ENCODE measurements around the gene SOCS7.

SOCS7 gene

GRCh38 chr17:38336838-38337237 is 14.8 kb upstream of the SOCS7 start:
- H3K27me3 ChIP-seq (ENCODE audit: control insufficient read depth in 5 of 5, insufficient read depth in 4 of 5, low read length in 5 of 5) = peaks cover 8 to 37% (median 20%) of the 10 kb centered on the region in 5 donors
- H3K36me3 ChIP-seq (ENCODE audit: control insufficient read depth in 5 of 5, insufficient read depth in 5 of 5, low read length in 5 of 5) = no peaks in the 10 kb centered on the region
- H3K9me3 ChIP-seq (ENCODE audit: control insufficient read depth in 5 of 5, low read length in 5 of 5) = no peaks in the 10 kb centered on the region
- no peak overlapping the region for H3K4me3 ChIP-seq (ENCODE audit: low read depth in 1 of 5, low read length in 5 of 5)
- H3K4me1 ChIP-seq (ENCODE audit: control insufficient read depth in 5 of 5, insufficient read depth in 5 of 5, low read length in 5 of 5) = peaks cover 0 to 5% (median 0%) of the 10 kb centered on the region in 5 donors
- no peak overlapping the region for H3K9ac ChIP-seq (ENCODE audit: low read length in 5 of 5)
- H3K27ac ChIP-seq (ENCODE audit: low read depth, low read length) = no peak overlapping the region

- no peak overlapping the region for H3K27ac ChIP-seq (ENCODE audit: low read depth, low read length)
- H3K4me1 ChIP-seq (ENCODE audit: control insufficient read depth in 5 of 5, insufficient read depth in 5 of 5, low read length in 5 of 5) = peaks cover 0 to 5% (median 0%) of the 10 kb centered on the region in 5 donors
- H3K36me3 ChIP-seq (ENCODE audit: control insufficient read depth in 5 of 5, insufficient read depth in 5 of 5, low read length in 5 of 5) = no peaks in the 10 kb centered on the region
- no peak overlapping the region for H3K9ac ChIP-seq (ENCODE audit: low read length in 5 of 5)
- H3K27me3 ChIP-seq (ENCODE audit: control insufficient read depth in 5 of 5, insufficient read depth in 4 of 5, low read length in 5 of 5) = peaks cover 8 to 29% (median 17%) of the 10 kb centered on the region in 5 donors
- H3K4me3 ChIP-seq (ENCODE audit: low read depth in 1 of 5, low read length in 5 of 5) = no peak overlapping the region
- no peaks in the 10 kb centered on the region for H3K9me3 ChIP-seq (ENCODE audit: control insufficient read depth in 5 of 5, low read length in 5 of 5)
Observed at GRCh38 chr17:38338053-38338452, 13.6 kb upstream of the SOCS7 start.

GRCh38 chr17:38338535-38338934 is 13.1 kb upstream of the SOCS7 start:
- no peak overlapping the region for H3K9ac ChIP-seq (ENCODE audit: low read length in 5 of 5)
- peaks cover 0 to 5% (median 0%) of the 10 kb centered on the region in 5 donors for H3K4me1 ChIP-seq (ENCODE audit: control insufficient read depth in 5 of 5, insufficient read depth in 5 of 5, low read length in 5 of 5)
- H3K4me3 ChIP-seq (ENCODE audit: low read depth in 1 of 5, low read length in 5 of 5) = no peak overlapping the region
- no peaks in the 10 kb centered on the region for H3K9me3 ChIP-seq (ENCODE audit: control insufficient read depth in 5 of 5, low read length in 5 of 5)
- H3K27ac ChIP-seq (ENCODE audit: low read depth, low read length) = no peak overlapping the region
- H3K36me3 ChIP-seq (ENCODE audit: control insufficient read depth in 5 of 5, insufficient read depth in 5 of 5, low read length in 5 of 5) = no peaks in the 10 kb centered on the region
- H3K27me3 ChIP-seq (ENCODE audit: control insufficient read depth in 5 of 5, insufficient read depth in 4 of 5, low read length in 5 of 5) = peaks cover 10 to 28% (median 14%) of the 10 kb centered on the region in 5 donors

GRCh38 chr17:38339891-38340290 is 11.8 kb upstream of the SOCS7 start:
- no peaks in the 10 kb centered on the region for H3K9me3 ChIP-seq (ENCODE audit: control insufficient read depth in 5 of 5, low read length in 5 of 5)
- peaks cover 0 to 5% (median 0%) of the 10 kb centered on the region in 5 donors for H3K4me1 ChIP-seq (ENCODE audit: control insufficient read depth in 5 of 5, insufficient read depth in 5 of 5, low read length in 5 of 5)
- H3K27ac ChIP-seq (ENCODE audit: low read depth, low read length) = no peak overlapping the region
- H3K27me3 ChIP-seq (ENCODE audit: control insufficient read depth in 5 of 5, insufficient read depth in 4 of 5, low read length in 5 of 5) = peaks cover 9 to 22% (median 11%) of the 10 kb centered on the region in 5 donors
- H3K4me3 ChIP-seq (ENCODE audit: low read depth in 1 of 5, low read length in 5 of 5) = no peak overlapping the region
- H3K9ac ChIP-seq (ENCODE audit: low read length in 5 of 5) = no peak overlapping the region
- H3K36me3 ChIP-seq (ENCODE audit: control insufficient read depth in 5 of 5, insufficient read depth in 5 of 5, low read length in 5 of 5) = no peaks in the 10 kb centered on the region

GRCh38 chr17:38341035-38341721 is 10.5 kb upstream of the SOCS7 start:
- H3K4me1 ChIP-seq (ENCODE audit: control insufficient read depth in 5 of 5, insufficient read depth in 5 of 5, low read length in 5 of 5) = peaks cover 0 to 5% (median 0%) of the 10 kb centered on the region in 5 donors
- peaks cover 9 to 16% (median 11%) of the 10 kb centered on the region in 5 donors for H3K27me3 ChIP-seq (ENCODE audit: control insufficient read depth in 5 of 5, insufficient read depth in 4 of 5, low read length in 5 of 5)
- H3K9ac ChIP-seq (ENCODE audit: low read length in 5 of 5) = no peak overlapping the region
- no peak overlapping the region for H3K4me3 ChIP-seq (ENCODE audit: low read depth in 1 of 5, low read length in 5 of 5)
- H3K36me3 ChIP-seq (ENCODE audit: control insufficient read depth in 5 of 5, insufficient read depth in 5 of 5, low read length in 5 of 5) = no peaks in the 10 kb centered on the region
- no peak overlapping the region for H3K27ac ChIP-seq (ENCODE audit: low read depth, low read length)
- no peaks in the 10 kb centered on the region for H3K9me3 ChIP-seq (ENCODE audit: control insufficient read depth in 5 of 5, low read length in 5 of 5)

- Histone ChIP-seq H3K4me3 (ENCODE audit: low read depth in 1 of 5, low read length in 5 of 5) (no peak overlapping the region), H3K27ac (ENCODE audit: low read depth, low read length) (no peak overlapping the region), H3K9me3 (ENCODE audit: control insufficient read depth in 5 of 5, low read length in 5 of 5) (no peaks in the 10 kb centered on the region), H3K36me3 (ENCODE audit: control insufficient read depth in 5 of 5, insufficient read depth in 5 of 5, low read length in 5 of 5) (no peaks in the 10 kb centered on the region), H3K4me1 (ENCODE audit: control insufficient read depth in 5 of 5, insufficient read depth in 5 of 5, low read length in 5 of 5) (peaks cover 0 to 5% (median 0%) of the 10 kb centered on the region in 5 donors), H3K9ac (ENCODE audit: low read length in 5 of 5) (no peak overlapping the region), H3K27me3 (ENCODE audit: control insufficient read depth in 5 of 5, insufficient read depth in 4 of 5, low read length in 5 of 5) (peaks cover 8 to 14% (median 9%) of the 10 kb centered on the region in 5 donors)
Observed at GRCh38 chr17:38342886-38343607, 8.6 kb upstream of the SOCS7 start.

- no peaks in the 10 kb centered on the region for H3K36me3 ChIP-seq (ENCODE audit: control insufficient read depth in 5 of 5, insufficient read depth in 5 of 5, low read length in 5 of 5)
- no peak within 1 kb of the TSS for H3K4me3 ChIP-seq (ENCODE audit: low read depth in 1 of 5, low read length in 5 of 5)
- H3K4me1 ChIP-seq (ENCODE audit: control insufficient read depth in 5 of 5, insufficient read depth in 5 of 5, low read length in 5 of 5) = peaks cover 0 to 5% (median 0%) of the 10 kb centered on the region in 5 donors
- no peak within 1 kb of the TSS for H3K9ac ChIP-seq (ENCODE audit: low read length in 5 of 5)
- H3K9me3 ChIP-seq (ENCODE audit: control insufficient read depth in 5 of 5, low read length in 5 of 5) = no peaks in the 10 kb centered on the region
- peaks cover 8 to 14% (median 9%) of the 10 kb centered on the region in 5 donors for H3K27me3 ChIP-seq (ENCODE audit: control insufficient read depth in 5 of 5, insufficient read depth in 4 of 5, low read length in 5 of 5)
- H3K27ac ChIP-seq (ENCODE audit: low read depth, low read length) = no peak within 1 kb of the TSS
Observed at GRCh38 chr17:38343608-38344419, 7.8 kb upstream of the SOCS7 start, which contains the start of gene GPR179. GPR179 (minus strand) TSS chr17:38343956; CDS start chr17:38343789, 167 bp downstream.

GRCh38 chr17:38344420-38344745 is 7.3 kb upstream of the SOCS7 start:
- Histone ChIP-seq H3K36me3 (ENCODE audit: control insufficient read depth in 5 of 5, insufficient read depth in 5 of 5, low read length in 5 of 5) (no peaks in the 10 kb centered on the region), H3K4me1 (ENCODE audit: control insufficient read depth in 5 of 5, insufficient read depth in 5 of 5, low read length in 5 of 5) (peaks cover 0 to 6% (median 2%) of the 10 kb centered on the region in 5 donors), H3K9me3 (ENCODE audit: control insufficient read depth in 5 of 5, low read length in 5 of 5) (no peaks in the 10 kb centered on the region), H3K9ac (ENCODE audit: low read length in 5 of 5) (no peak overlapping the region), H3K4me3 (ENCODE audit: low read depth in 1 of 5, low read length in 5 of 5) (no peak overlapping the region), H3K27ac (ENCODE audit: low read depth, low read length) (no peak overlapping the region), H3K27me3 (ENCODE audit: control insufficient read depth in 5 of 5, insufficient read depth in 4 of 5, low read length in 5 of 5) (peaks cover 8 to 14% (median 9%) of the 10 kb centered on the region in 5 donors)

- H3K36me3 ChIP-seq (ENCODE audit: control insufficient read depth in 5 of 5, insufficient read depth in 5 of 5, low read length in 5 of 5) = no peaks in the 10 kb centered on the region
- no peak overlapping the region for H3K27ac ChIP-seq (ENCODE audit: low read depth, low read length)
- peaks cover 8 to 14% (median 9%) of the 10 kb centered on the region in 5 donors for H3K27me3 ChIP-seq (ENCODE audit: control insufficient read depth in 5 of 5, insufficient read depth in 4 of 5, low read length in 5 of 5)
- H3K9ac ChIP-seq (ENCODE audit: low read length in 5 of 5) = no peak overlapping the region
- H3K4me3 ChIP-seq (ENCODE audit: low read depth in 1 of 5, low read length in 5 of 5) = no peak overlapping the region
- no peaks in the 10 kb centered on the region for H3K9me3 ChIP-seq (ENCODE audit: control insufficient read depth in 5 of 5, low read length in 5 of 5)
- peaks cover 0 to 19% (median 10%) of the 10 kb centered on the region in 5 donors for H3K4me1 ChIP-seq (ENCODE audit: control insufficient read depth in 5 of 5, insufficient read depth in 5 of 5, low read length in 5 of 5)
Observed at GRCh38 chr17:38345743-38346142, 5.9 kb upstream of the SOCS7 start.

All from subcutaneous abdominal adipose tissue (tissue), 5 donors.